Activated T-helper 17 cell treated with anti-CD3 and anti-CD28 coated beads, Interleukin-2, amount 50 U/mL, for 72 hours (primary cell): Measurements from ENCODE around the gene FHDC1. TPM values are rescaled to one million over a fixed set of nuclear protein-coding genes. Genes with fewer than 3 reads are reported as not detected.

Experiments used
- ATAC-seq: fragments of 150-1000 bp; cut with Tn5 transposase; replicated peaks from 2 replicates; pipeline ENCODE4 v1.10.0; 2021; ENCODE audit warnings: mild to moderate bottlenecking, moderate library complexity
- H3K27ac Mint-ChIP-seq: one replicate; pipeline ENCODE4 v1.8.0; 2022; ENCODE audit warnings: mixed read lengths
- H3K27me3 Mint-ChIP-seq: one replicate; pipeline ENCODE4 v1.8.0; 2022; ENCODE audit warnings: mixed read lengths
- H3K36me3 Mint-ChIP-seq: one replicate; pipeline ENCODE4 v1.8.0; 2022; ENCODE audit warnings: low read depth, mild to moderate bottlenecking, mixed read lengths
- H3K4me1 Mint-ChIP-seq: one replicate; pipeline ENCODE4 v1.8.0; 2022; ENCODE audit warnings: mixed read lengths
- H3K4me3 Mint-ChIP-seq: one replicate; pipeline ENCODE4 v1.8.0; 2022; ENCODE audit warnings: mild to moderate bottlenecking, mixed read lengths
- H3K9me3 Mint-ChIP-seq: one replicate; pipeline ENCODE4 v1.8.0; 2022; ENCODE audit warnings: mixed read lengths
- total RNA-seq, 2 donors: library from RNA; stranded (reverse); gene quantifications; one replicate each; pipeline ENCODE4 v1.2.3, GENCODE V29; 2022

Gene FHDC1
- total RNA-seq, 2 donors from 2014 or later, result 0.32 to 0.48 TPM

DNA sequence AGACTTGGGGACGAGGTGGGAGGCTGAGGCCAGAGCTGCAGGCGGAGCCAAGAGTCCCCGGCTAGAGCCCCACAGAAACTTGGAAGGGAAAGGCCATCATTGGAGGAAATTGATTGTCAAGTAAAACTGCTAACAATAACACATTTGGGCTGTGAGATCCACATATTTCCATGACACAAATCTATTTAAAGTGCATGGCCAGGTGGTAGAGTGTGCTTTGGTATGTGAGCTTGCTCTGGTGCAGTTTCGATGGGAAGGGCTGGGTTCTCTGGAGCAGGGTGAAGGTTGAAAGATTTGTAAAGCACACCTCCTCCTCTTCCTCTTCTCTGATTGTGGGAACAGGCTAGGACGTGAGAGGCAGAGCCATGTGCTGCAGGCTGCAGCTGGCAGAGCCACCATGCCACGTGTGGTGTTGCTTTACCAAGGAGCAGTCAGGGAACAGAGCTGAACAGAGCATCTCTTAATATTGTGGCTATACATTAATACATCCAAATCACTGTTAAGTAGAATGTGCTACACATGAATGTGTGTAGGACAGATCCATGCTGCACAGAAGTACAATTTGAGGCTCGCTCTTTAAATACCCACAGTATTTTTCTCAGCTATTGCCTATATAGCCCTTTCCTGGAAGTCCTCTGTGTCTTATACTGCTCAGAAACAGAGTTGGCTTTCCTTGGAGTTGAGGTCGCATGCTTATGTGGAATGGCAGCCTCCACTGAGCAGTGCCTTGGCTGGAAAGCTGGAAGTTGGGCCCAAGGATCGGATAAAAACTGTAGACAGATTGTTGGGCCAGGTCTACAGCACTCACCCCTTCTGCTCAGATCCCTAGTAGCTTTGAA, 37.7 kb downstream of the FHDC1 start:
- Mint-ChIP-seq H3K4me1 (no peaks in the 10 kb centered on the region), H3K36me3 (no peaks in the 10 kb centered on the region), H3K27me3 (peaks cover 4% of the 10 kb centered on the region), H3K4me3 (no peak overlapping the region), H3K9me3 (no peaks in the 10 kb centered on the region), H3K27ac (no peak overlapping the region)
- no peak for ATAC-seq

- no peak for ATAC-seq
- Mint-ChIP-seq H3K27ac (no peak overlapping the region), H3K4me1 (no peaks in the 10 kb centered on the region), H3K36me3 (no peaks in the 10 kb centered on the region), H3K4me3 (no peak overlapping the region), H3K27me3 (peaks cover 4% of the 10 kb centered on the region), H3K9me3 (no peaks in the 10 kb centered on the region)
Observed at GRCh38 chr4:152974468-152975379, 38.6 kb downstream of the FHDC1 start.

DNA sequence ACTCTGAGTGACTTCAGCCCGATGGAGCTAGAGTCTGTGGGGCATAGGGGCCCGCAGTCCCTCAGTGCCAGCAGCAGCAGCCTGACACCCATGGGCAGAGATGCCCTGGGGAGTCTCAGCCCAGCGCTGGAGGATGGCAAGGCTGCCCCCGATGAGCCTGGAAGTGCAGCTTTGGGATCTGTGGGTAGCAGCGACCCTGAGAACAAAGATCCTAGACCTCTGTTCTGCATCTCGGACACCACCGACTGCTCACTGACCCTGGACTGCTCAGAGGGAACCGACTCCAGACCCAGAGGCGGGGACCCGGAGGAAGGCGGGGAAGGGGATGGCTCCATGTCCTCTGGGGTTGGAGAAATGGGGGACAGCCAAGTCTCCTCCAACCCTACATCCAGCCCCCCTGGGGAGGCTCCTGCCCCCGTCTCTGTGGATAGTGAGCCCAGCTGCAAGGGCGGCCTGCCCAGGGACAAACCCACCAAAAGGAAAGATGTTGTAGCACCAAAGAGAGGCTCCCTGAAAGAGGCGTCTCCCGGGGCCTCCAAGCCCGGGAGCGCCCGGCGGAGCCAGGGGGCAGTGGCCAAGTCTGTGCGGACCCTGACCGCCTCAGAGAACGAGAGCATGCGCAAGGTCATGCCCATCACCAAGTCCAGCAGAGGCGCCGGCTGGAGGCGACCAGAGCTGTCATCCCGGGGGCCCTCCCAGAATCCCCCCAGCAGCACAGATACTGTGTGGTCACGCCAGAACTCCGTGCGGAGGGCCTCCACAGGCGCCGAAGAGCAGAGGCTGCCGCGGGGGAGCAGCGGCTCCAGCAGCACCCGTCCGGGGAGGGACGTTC, 39.5 kb downstream of the FHDC1 start:
- Mint-ChIP-seq H3K4me3 (no peak overlapping the region), H3K27me3 (peaks cover 4% of the 10 kb centered on the region), H3K9me3 (no peaks in the 10 kb centered on the region), H3K27ac (no peak overlapping the region), H3K4me1 (no peaks in the 10 kb centered on the region), H3K36me3 (no peaks in the 10 kb centered on the region)
- no peak for ATAC-seq

- Mint-ChIP-seq H3K36me3 (no peaks in the 10 kb centered on the region), H3K27me3 (peaks cover 4% of the 10 kb centered on the region), H3K4me3 (no peak overlapping the region), H3K4me1 (no peaks in the 10 kb centered on the region), H3K9me3 (no peaks in the 10 kb centered on the region), H3K27ac (no peak overlapping the region)
- no peak for ATAC-seq
Observed at GRCh38 chr4:152976212-152976761, 40.2 kb downstream of the FHDC1 start.

- no peaks in the 10 kb centered on the region for H3K36me3 Mint-ChIP-seq
Observed at GRCh38 chr4:152979731-152980330, 43.7 kb downstream of the FHDC1 start.

DNA sequence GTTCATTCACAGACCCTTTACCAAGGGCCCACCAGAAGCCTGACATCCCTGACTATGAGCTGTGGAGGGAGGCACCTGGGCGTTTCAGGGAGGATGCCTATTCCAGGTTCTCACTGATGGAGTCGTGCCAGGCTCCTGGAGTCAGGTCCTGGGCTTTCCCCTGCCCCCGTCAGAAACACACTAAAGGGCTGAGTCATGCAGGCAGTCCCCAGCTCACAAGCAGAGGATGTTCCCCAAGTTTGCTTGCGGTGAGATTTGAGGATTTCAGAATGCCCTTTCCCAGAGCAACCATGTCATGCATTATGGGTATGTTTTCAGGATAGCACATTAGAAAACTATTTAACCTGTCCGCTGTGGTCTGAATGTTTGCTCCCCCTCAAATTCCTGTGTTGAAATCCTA, 45.2 kb downstream of the FHDC1 start:
- Mint-ChIP-seq H3K27me3 (no peaks in the 10 kb centered on the region), H3K27ac (no peak overlapping the region), H3K36me3 (no peaks in the 10 kb centered on the region), H3K9me3 (no peaks in the 10 kb centered on the region), H3K4me1 (no peaks in the 10 kb centered on the region), H3K4me3 (no peak overlapping the region)
- no peak for ATAC-seq

More at GRCh38 chr4:152979731-152980330, 43.7 kb downstream of the FHDC1 start:
- ATAC-seq, result no peak
- Mint-ChIP-seq H3K27ac (no peak overlapping the region), H3K4me3 (no peak overlapping the region), H3K4me1 (no peaks in the 10 kb centered on the region), H3K9me3 (no peaks in the 10 kb centered on the region), H3K27me3 (no peaks in the 10 kb centered on the region)

DNA sequence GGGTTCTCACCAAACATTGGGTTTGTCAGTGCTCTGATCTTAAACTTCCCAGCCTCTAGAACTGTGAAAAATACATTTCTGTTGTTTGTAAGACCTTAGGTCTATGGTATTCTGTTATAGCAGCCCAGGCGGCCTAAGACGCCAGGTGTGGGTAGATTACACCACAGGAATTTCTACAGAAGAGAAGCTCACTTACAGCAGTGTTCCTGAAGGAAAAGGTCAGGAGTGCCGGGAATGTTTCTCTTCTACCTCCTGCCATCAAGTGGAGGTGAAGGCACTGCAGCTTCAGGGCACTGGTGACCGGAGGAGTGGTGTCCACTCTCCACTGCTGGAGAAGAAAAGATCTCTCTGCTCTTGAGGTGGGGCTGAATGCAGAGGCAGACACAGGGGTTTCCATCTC, 45.7 kb downstream of the FHDC1 start:
- ATAC-seq, result no peak
- Mint-ChIP-seq H3K36me3 (no peaks in the 10 kb centered on the region), H3K4me1 (no peaks in the 10 kb centered on the region), H3K27me3 (no peaks in the 10 kb centered on the region), H3K9me3 (no peaks in the 10 kb centered on the region), H3K4me3 (no peak overlapping the region), H3K27ac (no peak overlapping the region)

DNA sequence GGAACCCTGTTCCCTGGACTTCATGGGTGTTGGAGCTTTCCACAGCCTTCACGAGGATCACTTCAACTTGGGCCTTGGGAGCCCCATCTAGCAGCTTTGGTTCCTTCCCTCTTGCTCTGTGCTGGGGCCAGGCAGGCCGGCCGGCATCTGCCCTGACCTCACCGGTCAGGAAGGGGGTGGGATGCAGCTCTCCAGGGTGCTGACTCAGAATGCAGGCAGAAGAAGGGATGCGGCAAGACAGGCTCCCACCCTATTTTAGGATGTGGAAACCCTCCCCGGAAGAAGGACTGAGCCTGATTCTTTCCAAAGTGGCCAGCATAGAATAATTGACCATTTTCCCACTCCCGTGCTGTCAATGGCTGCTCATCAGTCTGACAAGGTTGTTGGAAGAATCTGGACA, 47.1 kb downstream of the FHDC1 start:
- ATAC-seq, result no peak

GRCh38 chr4:152983774-152984411, 47.8 kb downstream of the FHDC1 start:
- no peaks in the 10 kb centered on the region for H3K4me1 Mint-ChIP-seq
- no peaks in the 10 kb centered on the region for H3K36me3 Mint-ChIP-seq
- ATAC-seq, result no peak
- no peaks in the 10 kb centered on the region for H3K27me3 Mint-ChIP-seq
- H3K27ac Mint-ChIP-seq, result no peak overlapping the region
- no peak overlapping the region for H3K4me3 Mint-ChIP-seq
- H3K9me3 Mint-ChIP-seq, result no peaks in the 10 kb centered on the region

More for the DNA sequence above, 47.1 kb downstream of the FHDC1 start:
- Mint-ChIP-seq H3K36me3 (no peaks in the 10 kb centered on the region), H3K9me3 (no peaks in the 10 kb centered on the region), H3K4me3 (no peak overlapping the region), H3K27ac (no peak overlapping the region), H3K27me3 (no peaks in the 10 kb centered on the region), H3K4me1 (no peaks in the 10 kb centered on the region)

DNA sequence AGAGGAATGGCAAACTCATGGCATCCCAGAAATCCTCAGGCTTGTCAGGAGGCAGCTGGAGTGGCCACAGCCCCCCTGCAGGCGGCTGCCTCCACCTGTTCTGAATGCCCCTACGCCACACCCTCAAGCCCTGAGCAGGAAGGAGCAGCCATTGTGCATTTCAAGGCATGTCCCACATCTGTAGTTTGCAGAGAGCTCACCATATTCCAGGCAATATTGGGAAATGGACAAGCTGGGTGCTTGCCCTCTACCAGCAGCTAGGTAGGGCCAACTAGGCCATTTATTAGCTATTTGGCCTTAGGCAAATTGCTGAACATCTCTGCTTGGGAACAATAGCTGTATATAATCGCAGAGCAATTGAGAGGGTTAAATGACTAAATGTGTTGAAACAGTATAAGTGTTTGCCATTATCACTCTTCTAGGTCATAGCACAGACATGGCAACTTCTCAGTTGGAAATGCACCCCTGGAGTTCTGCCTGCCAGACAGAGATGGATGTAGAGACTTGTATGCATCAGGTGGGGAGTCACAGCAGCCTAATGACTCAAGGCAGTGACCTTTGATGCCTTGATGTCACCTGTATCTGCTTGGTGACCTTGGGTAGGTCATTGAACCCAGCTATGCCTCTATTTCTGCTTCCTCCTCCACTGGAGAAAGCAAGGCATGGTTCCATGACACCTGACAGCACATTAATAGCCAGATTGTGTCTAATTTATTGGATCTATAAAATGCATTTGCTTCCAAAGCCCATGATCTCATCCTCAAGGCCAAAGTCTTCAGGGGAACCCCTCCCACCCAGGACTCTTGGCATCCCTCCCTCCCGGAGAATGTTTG, 52.8 kb downstream of the FHDC1 start:
- H3K9me3 Mint-ChIP-seq, result no peaks in the 10 kb centered on the region
- no peaks in the 10 kb centered on the region for H3K36me3 Mint-ChIP-seq

DNA sequence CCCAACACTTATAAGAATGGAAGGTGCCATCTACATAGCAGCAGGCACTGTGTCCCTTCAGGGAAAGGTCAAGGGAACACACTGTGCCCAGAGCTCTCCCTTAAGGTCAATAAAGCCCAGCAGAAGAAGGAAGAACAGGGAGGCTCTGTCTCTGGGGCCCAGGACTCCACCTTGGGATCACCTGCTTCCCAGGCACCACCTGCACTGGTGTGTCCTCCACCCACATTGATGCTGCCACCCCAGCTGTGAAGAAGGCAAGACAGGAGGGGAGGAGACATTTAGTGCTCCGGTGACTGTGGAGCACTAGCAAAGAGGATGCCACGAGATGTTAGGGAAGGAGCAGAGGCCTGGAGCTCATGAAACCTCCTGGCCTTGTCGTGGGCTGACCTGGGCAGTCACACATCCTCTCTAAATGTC, 53.4 kb downstream of the FHDC1 start:
- no peak for ATAC-seq
- H3K27ac Mint-ChIP-seq, result no peak overlapping the region
- H3K27me3 Mint-ChIP-seq, result no peaks in the 10 kb centered on the region
- H3K36me3 Mint-ChIP-seq, result no peaks in the 10 kb centered on the region
- H3K9me3 Mint-ChIP-seq, result no peaks in the 10 kb centered on the region
- no peaks in the 10 kb centered on the region for H3K4me1 Mint-ChIP-seq
- no peak overlapping the region for H3K4me3 Mint-ChIP-seq

More for the DNA sequence above, 52.8 kb downstream of the FHDC1 start:
- Mint-ChIP-seq H3K4me1 (no peaks in the 10 kb centered on the region), H3K27me3 (no peaks in the 10 kb centered on the region), H3K4me3 (no peak overlapping the region), H3K27ac (no peak overlapping the region)
- no peak for ATAC-seq

- H3K4me3 Mint-ChIP-seq, result no peak overlapping the region
- H3K4me1 Mint-ChIP-seq, result no peaks in the 10 kb centered on the region
- H3K36me3 Mint-ChIP-seq, result no peaks in the 10 kb centered on the region
- no peaks in the 10 kb centered on the region for H3K9me3 Mint-ChIP-seq
- peaks cover 8% of the 10 kb centered on the region for H3K27me3 Mint-ChIP-seq
- ATAC-seq, result no peak
- H3K27ac Mint-ChIP-seq, result no peak overlapping the region
Observed at GRCh38 chr4:152990471-152991131, 54.5 kb downstream of the FHDC1 start.
